HL-60 (cell line): ENCODE results near the gene SETBP1.

Source experiments
- GABPA ChIP-seq: IDR thresholded peaks from 2 replicates; pipeline ENCODE4 v1.6.1; 2012; ENCODE audit warnings: low read depth
- POLR2AphosphoS5 ChIP-seq: IDR thresholded peaks from 2 replicates; pipeline ENCODE4 v1.6.1; 2012; ENCODE audit warnings: low read depth
- TF ChIP-seq, protein P1 (sequence below): IDR thresholded peaks from one replicate; pipeline ENCODE4 v1.5.1; 2011; ENCODE audit warnings: low read length, control low read depth, inconsistent platforms; ENCODE audit not compliant: insufficient read depth

DNA sequence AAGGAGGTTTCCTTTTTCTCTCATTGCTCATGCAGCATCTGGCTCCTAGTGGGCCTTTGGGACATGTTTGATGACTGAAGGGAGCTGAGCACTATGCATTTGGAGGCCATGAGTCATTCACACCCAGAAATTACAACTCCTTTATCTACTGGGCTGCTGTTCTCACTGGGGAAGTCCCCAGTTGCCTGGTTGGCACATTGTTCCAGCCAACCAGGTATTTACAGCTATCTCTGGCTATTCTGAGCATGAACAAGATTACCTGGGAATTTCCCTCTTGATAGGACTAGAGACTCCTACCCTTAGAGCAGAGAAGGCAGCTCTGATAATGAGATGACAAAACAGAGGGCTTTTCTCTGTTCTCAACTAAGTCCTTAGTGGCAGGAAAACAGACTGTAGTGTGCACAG, 206.5 kb downstream of the SETBP1 start:
- no peak for TF ChIP-seq GABPA
- no peak for TF ChIP-seq POLR2AphosphoS5
- TF ChIP-seq, protein P1, sequence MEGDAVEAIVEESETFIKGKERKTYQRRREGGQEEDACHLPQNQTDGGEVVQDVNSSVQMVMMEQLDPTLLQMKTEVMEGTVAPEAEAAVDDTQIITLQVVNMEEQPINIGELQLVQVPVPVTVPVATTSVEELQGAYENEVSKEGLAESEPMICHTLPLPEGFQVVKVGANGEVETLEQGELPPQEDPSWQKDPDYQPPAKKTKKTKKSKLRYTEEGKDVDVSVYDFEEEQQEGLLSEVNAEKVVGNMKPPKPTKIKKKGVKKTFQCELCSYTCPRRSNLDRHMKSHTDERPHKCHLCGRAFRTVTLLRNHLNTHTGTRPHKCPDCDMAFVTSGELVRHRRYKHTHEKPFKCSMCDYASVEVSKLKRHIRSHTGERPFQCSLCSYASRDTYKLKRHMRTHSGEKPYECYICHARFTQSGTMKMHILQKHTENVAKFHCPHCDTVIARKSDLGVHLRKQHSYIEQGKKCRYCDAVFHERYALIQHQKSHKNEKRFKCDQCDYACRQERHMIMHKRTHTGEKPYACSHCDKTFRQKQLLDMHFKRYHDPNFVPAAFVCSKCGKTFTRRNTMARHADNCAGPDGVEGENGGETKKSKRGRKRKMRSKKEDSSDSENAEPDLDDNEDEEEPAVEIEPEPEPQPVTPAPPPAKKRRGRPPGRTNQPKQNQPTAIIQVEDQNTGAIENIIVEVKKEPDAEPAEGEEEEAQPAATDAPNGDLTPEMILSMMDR = no peak
